GM12878 (cell line): ENCODE measurements around the gene ITGA3. TPM values are rescaled to one million over a fixed set of nuclear protein-coding genes. Genes with fewer than 3 reads are reported as not detected.

Source experiments
- ATAC-seq: fragments of 200-7000 bp; cut with Tn5 transposase; 3 replicates; pipeline ENCODE4 v1.9.1; 2020; ENCODE audit warnings: mild to moderate bottlenecking, moderate library complexity
- BruUV-seq: library from RNA; stranded (reverse); fragments of 400-500 nt; replicated peaks from 2 replicates; lab custom pipeline; 2021; lab: Mats Ljungman, UMichigan
- CTCF ChIA-PET: fragments of 300-600 bp; sonication (Branson Sonifier 250); formaldehyde crosslinking; extraction: SDS; loops from one replicate; lab custom pipeline; 2021; ENCODE audit warnings: inconsistent platforms; lab: Yijun Ruan, JAX
- POLR2A ChIA-PET: fragments of 350-600 bp; formaldehyde crosslinking; extraction: SDS; loops from one replicate; lab custom pipeline; 2021; ENCODE audit warnings: inconsistent platforms; lab: Charles Lee
- RAD21 ChIA-PET: fragments of 300-600 bp; sonication (Branson Sonifier 250); formaldehyde crosslinking; loops from one replicate; lab custom pipeline; 2023; ENCODE audit warnings: antibody characterized with exemption; ENCODE audit not compliant: unreplicated experiment; lab: Charles Lee
- SMC1A ChIA-PET: fragments of 300-600 bp; sonication (Branson Sonifier 250); formaldehyde crosslinking; loops from one replicate; lab custom pipeline; 2023; ENCODE audit not compliant: unreplicated experiment, uncharacterized antibody; lab: Charles Lee
- DNase-seq: peaks from one replicate; pipeline ENCODE4 v3.0.0-alpha.2; 2011; ENCODE audit warnings: low read depth, low spot score
- FAIRE-seq: peaks from 3 replicates; lab custom pipeline; 2011; peaks lifted over from hg19 to GRCh38; lab: Jason Lieb, UNC
- H2AFZ ChIP-seq: 2 replicates; pipeline ENCODE4 v1.6.0; 2011; ENCODE audit warnings: low read depth, low read length, control low read depth; ENCODE audit not compliant: control insufficient read depth
- H3K27ac ChIP-seq: 2 replicates; pipeline ENCODE4 v1.5.1; 2011; ENCODE audit warnings: control low read depth; ENCODE audit not compliant: control insufficient read depth, insufficient read depth
- H3K27me3 ChIP-seq, 2 experiments: replicated peaks in 1 of 2; 2 replicates each; pipeline versions ENCODE4 v1.6.0 to v1.6.1; 2011; ENCODE audit warnings: low read length in 1 of 2; ENCODE audit not compliant: control insufficient read depth in 2 of 2, insufficient read depth in 2 of 2
- H3K36me3 ChIP-seq, 2 experiments: 2 replicates each; pipeline ENCODE4 v1.5.1; 2011; ENCODE audit warnings: low read length in 1 of 2; ENCODE audit not compliant: control insufficient read depth in 2 of 2, insufficient read depth in 2 of 2
- H3K4me1 ChIP-seq: 2 replicates; pipeline ENCODE4 v1.6.1; 2011; ENCODE audit warnings: mild to moderate bottlenecking, low read length, moderate library complexity, mixed read lengths; ENCODE audit not compliant: control insufficient read depth, insufficient read depth
- H3K4me2 ChIP-seq: 2 replicates; pipeline ENCODE4 v1.6.0; 2011; ENCODE audit warnings: control low read depth; ENCODE audit not compliant: control insufficient read depth, insufficient read depth
- H3K4me3 ChIP-seq: fragments of 200-600 bp; sonication (generic); 2 replicates; pipeline ENCODE4 v1.5.1; 2016
- H3K79me2 ChIP-seq: 2 replicates; pipeline ENCODE4 v1.6.0; 2011; ENCODE audit warnings: low read length; ENCODE audit not compliant: control insufficient read depth, insufficient read depth
- H3K9ac ChIP-seq: 2 replicates; pipeline ENCODE4 v1.8.0; 2011; ENCODE audit warnings: low read length, control low read depth, mixed read lengths; ENCODE audit not compliant: control insufficient read depth, insufficient read depth
- H3K9me3 ChIP-seq: replicated peaks from 3 replicates; pipeline ENCODE4 v1.5.1; 2011; ENCODE audit warnings: mild to moderate bottlenecking, low read length; ENCODE audit not compliant: control insufficient read depth, insufficient read depth
- H4K20me1 ChIP-seq: 2 replicates; pipeline ENCODE4 v1.6.0; 2011; ENCODE audit not compliant: control insufficient read depth, insufficient read depth
- BHLHE40 ChIP-seq, 2 experiments: fragments of 450-650 bp in 1 of 2; IDR thresholded peaks; 2 replicates each; pipeline ENCODE4 v1.6.1; 2011 to 2017; ENCODE audit warnings: low read depth in 2 of 2, borderline replicate concordance in 1 of 2, improper control_type of control experiment in 1 of 2, low read length in 1 of 2, mild to moderate bottlenecking in 1 of 2
- RAD21 ChIP-seq: IDR thresholded peaks from 2 replicates; pipeline ENCODE4 v1.6.1; 2011; ENCODE audit warnings: mild to moderate bottlenecking, low read depth, low read length, moderate library complexity; ENCODE audit not compliant: insufficient read depth
- RFX5 ChIP-seq: IDR thresholded peaks from 2 replicates; pipeline ENCODE4 v1.6.1; 2011; ENCODE audit warnings: low read depth, low read length, improper control_type of control experiment
- SMC3 ChIP-seq: IDR thresholded peaks from 2 replicates; pipeline ENCODE4 v1.6.1; 2011; ENCODE audit warnings: low read length, improper control_type of control experiment, borderline replicate concordance
- SRF ChIP-seq, 2 experiments: IDR thresholded peaks; 2 replicates each; pipeline ENCODE4 v1.6.1; 2011; ENCODE audit warnings: low read depth in 2 of 2, low read length in 2 of 2, mild to moderate bottlenecking in 1 of 2, moderate library complexity in 1 of 2
- YY1 ChIP-seq: IDR thresholded peaks from 2 replicates; pipeline ENCODE4 v1.6.1; 2011; ENCODE audit warnings: low read depth, mild to moderate bottlenecking, low read length
- WGBS: methylation state at CpG from one replicate; pipeline ENCODE4 v1.1.6; 2016; ENCODE audit warnings: low lambda C conversion rate; ENCODE audit not compliant: insufficient replicate concordance, insufficient coverage; ENCODE audit errors: missing lambda C conversion rate; 5-methylcytosine and 5-hydroxymethylcytosine counted together
- in situ Hi-C: fragments of 300-500 bp; cut with MboI; formaldehyde crosslinking; loops from 9 replicates; pipeline ENCODE4 v1.14.3; 2018; ENCODE audit warnings: mixed read lengths
- intact Hi-C: fragments of 100-400 bp; cut with micrococcal nuclease; formaldehyde crosslinking; loops from one replicate; pipeline ENCODE4 v1.14.2; 2022; ENCODE audit not compliant: unreplicated experiment
- polyA plus RNA-seq, 11 experiments: library from polyadenylated mRNA; depleted of rRNA in 4 of 11; unstranded in 6 of 11; stranded (reverse) in 5 of 11; fragments of >200 nt; fragmentation: Nextera tagmentation in 4 of 11; fragmentation: Illumina TruSeq in 1 of 11; extraction: Ambion mirVana in 4 of 11; extraction: Trizol in 1 of 11; gene quantifications; 1 replicate in 1 of 11; 2 replicates in 10 of 11; pipeline versions ENCODE4 v1.2.1 to v1.2.3, GENCODE V29; 2011 to 2016; ENCODE audit warnings: inconsistent platforms in 2 of 11, missing spikeins in 2 of 11, low read depth in 1 of 11
- total RNA-seq, 4 experiments: library from RNA; depleted of rRNA in 3 of 4; stranded (reverse); fragments of >200 nt in 3 of 4; fragmentation: Illumina TruSeq in 1 of 4; extraction: Trizol in 1 of 4; gene quantifications; 2 replicates each; pipeline versions ENCODE4 v1.2.1 to v1.2.3, GENCODE V29; 2013 to 2021
- TF ChIP-seq, protein P1 (sequence below), 3 experiments: IDR thresholded peaks in 2 of 3; conservative IDR thresholded peaks in 1 of 3; 2 replicates each; pipeline ENCODE4 v1.5.1; 2011; ENCODE audit warnings: low read depth in 3 of 3, low read length in 3 of 3, mild to moderate bottlenecking in 3 of 3, control low read depth in 2 of 3, moderate library complexity in 2 of 3, inconsistent platforms in 1 of 3, mixed read lengths in 1 of 3; ENCODE audit not compliant: control insufficient read depth in 2 of 3, insufficient read depth in 1 of 3; ENCODE audit errors: extremely low read depth in 1 of 3
- TF ChIP-seq, protein P2 (sequence below): fragments of 450-650 bp; IDR thresholded peaks from 2 replicates; pipeline ENCODE4 v1.6.1; 2017; ENCODE audit warnings: borderline replicate concordance

Gene ITGA3
- total and polyA plus RNA-seq, 10 of the 15 experiments (the other 5 are each of a cell fraction or from before 2014, with no cell fraction given), result 0.29 to 13.4 (median 6.6) TPM

DNA sequence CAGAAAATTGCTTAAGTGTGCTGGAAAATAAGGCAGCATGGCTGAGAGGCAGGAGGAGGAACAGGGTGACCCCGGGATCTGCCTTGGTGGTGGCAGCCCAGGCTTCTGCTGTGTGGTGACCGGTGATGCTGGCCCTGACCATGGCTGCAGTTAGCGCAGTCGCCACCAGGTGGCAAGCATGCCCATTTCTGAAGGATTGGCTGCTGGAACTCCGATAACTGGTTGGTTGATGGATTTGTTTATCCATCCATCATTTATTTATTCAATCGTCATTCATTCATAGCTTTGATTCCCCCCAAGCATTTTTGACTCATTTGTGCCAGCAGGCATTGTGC, 29.1 kb upstream of the ITGA3 start:
- RAD21 ChIA-PET, result interaction anchor here (2.7 kb wide), 1 partner anchor 61 kb away, joined by 16 read pairs; no protein-coding TSS in a partner anchor
- Histone ChIP-seq H3K4me3 (no peak overlapping the region), H3K9ac (no peak overlapping the region)

More for the DNA sequence above, 29.1 kb upstream of the ITGA3 start:
- TF ChIP-seq, protein P1, sequence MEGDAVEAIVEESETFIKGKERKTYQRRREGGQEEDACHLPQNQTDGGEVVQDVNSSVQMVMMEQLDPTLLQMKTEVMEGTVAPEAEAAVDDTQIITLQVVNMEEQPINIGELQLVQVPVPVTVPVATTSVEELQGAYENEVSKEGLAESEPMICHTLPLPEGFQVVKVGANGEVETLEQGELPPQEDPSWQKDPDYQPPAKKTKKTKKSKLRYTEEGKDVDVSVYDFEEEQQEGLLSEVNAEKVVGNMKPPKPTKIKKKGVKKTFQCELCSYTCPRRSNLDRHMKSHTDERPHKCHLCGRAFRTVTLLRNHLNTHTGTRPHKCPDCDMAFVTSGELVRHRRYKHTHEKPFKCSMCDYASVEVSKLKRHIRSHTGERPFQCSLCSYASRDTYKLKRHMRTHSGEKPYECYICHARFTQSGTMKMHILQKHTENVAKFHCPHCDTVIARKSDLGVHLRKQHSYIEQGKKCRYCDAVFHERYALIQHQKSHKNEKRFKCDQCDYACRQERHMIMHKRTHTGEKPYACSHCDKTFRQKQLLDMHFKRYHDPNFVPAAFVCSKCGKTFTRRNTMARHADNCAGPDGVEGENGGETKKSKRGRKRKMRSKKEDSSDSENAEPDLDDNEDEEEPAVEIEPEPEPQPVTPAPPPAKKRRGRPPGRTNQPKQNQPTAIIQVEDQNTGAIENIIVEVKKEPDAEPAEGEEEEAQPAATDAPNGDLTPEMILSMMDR (IDR thresholded peaks at IDR 0.05 in 2 of 3, conservative IDR thresholded peaks at IDR 0.05 in 1 of 3; ENCODE audit: control insufficient read depth in 2 of 3, extremely low read depth in 1 of 3, insufficient read depth in 1 of 3, low read depth in 3 of 3, low read length in 3 of 3), result peak; percentile 93 to 95 (median 95)
- TF ChIP-seq RAD21 (peak; percentile 77), SRF (IDR thresholded peaks at IDR 0.05; ENCODE audit: low read depth in 2 of 2, low read length in 2 of 2) (no peak), YY1 (peak; percentile 67), BHLHE40 (IDR thresholded peaks at IDR 0.05; ENCODE audit: borderline replicate concordance in 1 of 2, low read depth in 2 of 2, low read length in 1 of 2) (0 out of 4 replicates have a peak, but pooled peaks of 1 of the 2 experiments have one; percentile 16), SMC3 (peak; percentile 96), RFX5 (peak; percentile 44; the same call in 1 of the 2 replicates)
- TF ChIP-seq, protein P2, sequence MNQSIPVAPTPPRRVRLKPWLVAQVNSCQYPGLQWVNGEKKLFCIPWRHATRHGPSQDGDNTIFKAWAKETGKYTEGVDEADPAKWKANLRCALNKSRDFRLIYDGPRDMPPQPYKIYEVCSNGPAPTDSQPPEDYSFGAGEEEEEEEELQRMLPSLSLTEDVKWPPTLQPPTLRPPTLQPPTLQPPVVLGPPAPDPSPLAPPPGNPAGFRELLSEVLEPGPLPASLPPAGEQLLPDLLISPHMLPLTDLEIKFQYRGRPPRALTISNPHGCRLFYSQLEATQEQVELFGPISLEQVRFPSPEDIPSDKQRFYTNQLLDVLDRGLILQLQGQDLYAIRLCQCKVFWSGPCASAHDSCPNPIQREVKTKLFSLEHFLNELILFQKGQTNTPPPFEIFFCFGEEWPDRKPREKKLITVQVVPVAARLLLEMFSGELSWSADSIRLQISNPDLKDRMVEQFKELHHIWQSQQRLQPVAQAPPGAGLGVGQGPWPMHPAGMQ, result no peak
- no peaks in the 10 kb centered on the region for H4K20me1 ChIP-seq
- SMC1A ChIA-PET, result interaction anchor here (0.8 to 2.0 kb wide), 3 partner anchors 28 to 61 kb away, joined by 3 to 7 read pairs (median 3); no protein-coding TSS in a partner anchor
- FAIRE-seq, result peak; percentile 88
- no peak for DNase-seq
- POLR2A ChIA-PET, result no interaction called here
- intact Hi-C loops (loop anchor here (1.0 kb wide), 1 partner anchor 60 kb away; no protein-coding TSS in a partner anchor), in situ Hi-C loops (loop anchor here (5.0 kb wide), 1 partner anchor 65 kb away; no protein-coding TSS in a partner anchor)
- H3K36me3 ChIP-seq, result no peaks in the 10 kb centered on the region
- CTCF ChIA-PET, result interaction anchor here (1.0 to 9.7 kb wide), 5 partner anchors 29 to 66 kb away, joined by 3 to 118 read pairs (median 5); partner anchors contain the start of gene PDK2
- H3K27me3 ChIP-seq, result peaks cover 0 to 2% of the 10 kb centered on the region in 2 experiments; a peak in 3 of 4 replicates
- no peak overlapping the region for H3K4me2 ChIP-seq
- H3K27ac ChIP-seq, result no peak overlapping the region
- H2AFZ ChIP-seq, result no peak overlapping the region
- H3K9me3 ChIP-seq, result no peaks in the 10 kb centered on the region; the same call in 2 of the 3 replicates
- peak; percentile 95 for ATAC-seq
- H3K4me1 ChIP-seq, result no peaks in the 10 kb centered on the region
- BruUV-seq, result no TSS peak
- 15% methylated on average over 6 of the region's 6 CpGs for WGBS
- no peaks in the 10 kb centered on the region for H3K79me2 ChIP-seq
